ENCODE results near the gene GCHFR.

Gene GCHFR

DNA sequence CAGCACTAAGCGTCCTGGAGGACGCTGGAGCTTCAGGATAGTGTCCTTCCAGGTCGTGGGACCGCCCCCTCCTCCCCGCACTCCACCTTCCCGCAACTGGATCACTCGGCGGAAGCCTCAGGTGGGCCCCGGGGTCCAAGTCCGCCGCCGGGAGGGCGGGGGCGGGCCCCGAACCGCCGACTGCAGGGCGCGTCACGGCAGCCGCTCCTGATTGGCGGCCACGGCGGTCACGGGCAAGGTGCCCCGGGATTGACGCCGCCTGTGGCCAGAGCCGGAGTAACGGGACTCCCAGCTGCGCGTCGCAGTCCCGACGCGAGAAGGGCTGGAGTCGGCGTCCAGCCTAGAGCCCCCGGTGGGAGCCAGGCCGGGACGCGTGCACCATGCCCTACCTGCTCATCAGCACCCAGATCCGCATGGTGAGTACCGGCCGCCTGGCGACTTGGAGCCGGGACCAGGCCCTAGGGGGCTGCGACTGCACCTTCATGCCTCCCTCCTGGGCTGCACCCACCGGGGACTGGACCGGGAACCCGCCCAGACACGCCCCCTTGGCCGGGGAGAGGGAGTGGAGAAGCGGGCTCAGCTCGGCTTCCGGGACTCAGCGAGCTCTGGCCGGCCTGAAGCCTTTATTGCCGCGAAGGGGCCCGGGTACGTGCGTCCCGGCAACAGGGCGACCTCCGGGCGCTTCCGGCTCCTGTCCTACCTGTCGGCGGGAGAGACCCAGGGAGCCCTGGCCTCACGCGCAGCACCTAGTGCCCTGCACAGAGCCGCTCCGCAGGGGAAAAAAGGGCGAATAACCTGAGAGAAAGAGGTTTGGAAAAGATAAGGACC lies at the start of gene GCHFR:
Gene GCHFR (plus strand): TSS at position 268 of the 828 bp plus-strand sequence. CDS start 113 bp downstream, at position 381.
- FAIRE-seq, result no peak

DNA sequence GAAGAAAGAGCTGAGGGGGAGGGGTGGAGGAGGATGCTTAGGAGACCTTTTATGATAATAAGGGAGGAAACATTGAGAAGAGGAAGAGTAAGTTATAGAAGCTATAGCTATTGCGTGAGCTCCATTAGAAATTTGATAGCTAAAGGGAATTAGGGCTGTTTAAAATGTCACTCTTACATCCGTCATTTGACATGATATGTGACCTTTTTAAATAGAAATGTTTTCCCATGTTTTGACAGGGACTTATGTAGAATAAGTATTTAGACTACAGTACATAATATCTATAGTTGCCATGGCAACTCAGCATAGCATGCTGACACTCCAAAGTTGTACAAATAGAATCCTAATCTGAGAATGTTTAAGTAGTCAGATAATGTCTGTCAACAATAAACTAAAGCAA lies 49.7 kb upstream of the GCHFR start:
- FAIRE-seq, result no peak

DNA sequence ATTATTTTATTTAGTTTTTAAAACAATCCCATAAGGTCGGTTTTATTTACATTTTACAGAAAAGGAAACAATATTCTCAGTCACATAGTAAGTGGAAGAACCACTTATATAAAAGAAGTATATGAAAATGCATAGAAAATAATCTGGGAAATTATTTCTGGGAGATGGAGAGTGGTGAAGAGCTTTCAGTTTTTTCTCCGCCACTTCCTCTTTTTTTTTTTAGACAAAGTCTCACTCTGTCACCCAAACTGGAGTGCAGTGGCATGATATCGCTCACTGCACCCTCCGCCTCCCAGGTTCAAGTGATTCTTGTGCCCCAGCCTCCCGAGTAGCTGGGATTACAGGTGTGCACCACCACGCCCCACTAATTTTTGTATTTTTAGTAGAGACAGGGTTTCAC lies 47.7 kb upstream of the GCHFR start:
- FAIRE-seq, result no peak

DNA sequence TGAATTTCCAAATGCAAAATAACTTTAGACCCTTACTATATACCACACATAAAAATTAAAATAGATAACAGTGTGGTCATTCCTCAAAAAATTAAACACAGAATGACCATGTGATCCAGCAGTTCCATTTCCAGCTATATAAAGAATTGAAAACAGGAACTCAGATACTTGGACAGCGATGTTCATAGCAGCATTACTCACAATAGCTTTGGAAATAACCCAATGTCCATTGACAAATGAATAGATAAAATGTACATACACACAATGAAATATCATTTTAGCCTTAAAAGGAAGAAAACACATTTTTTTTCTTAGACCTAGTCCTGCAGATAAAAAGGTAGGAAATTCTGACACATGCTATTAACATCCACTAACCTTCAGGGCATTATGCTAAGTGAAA lies 42.2 kb upstream of the GCHFR start:
- FAIRE-seq, result no peak

DNA sequence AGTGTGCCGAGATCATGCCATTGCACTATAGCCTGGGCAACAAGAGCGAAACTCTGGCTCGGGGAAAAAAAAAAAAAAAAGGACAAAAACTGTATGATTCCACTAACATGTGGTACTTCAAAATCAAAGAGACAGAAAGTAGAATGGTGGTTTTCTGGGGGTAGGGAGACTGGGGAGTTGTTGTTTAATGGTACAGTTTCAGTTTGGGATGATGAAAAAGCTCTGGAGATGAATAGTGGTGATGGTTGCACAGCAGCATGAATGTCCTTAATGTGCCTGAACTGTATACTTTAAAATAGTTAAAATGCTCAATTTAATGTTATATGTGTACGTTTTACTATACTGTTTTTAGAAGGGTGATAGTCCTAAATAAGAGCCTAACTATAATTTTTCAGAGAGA lies 41.5 kb upstream of the GCHFR start:
- no peak for FAIRE-seq

DNA sequence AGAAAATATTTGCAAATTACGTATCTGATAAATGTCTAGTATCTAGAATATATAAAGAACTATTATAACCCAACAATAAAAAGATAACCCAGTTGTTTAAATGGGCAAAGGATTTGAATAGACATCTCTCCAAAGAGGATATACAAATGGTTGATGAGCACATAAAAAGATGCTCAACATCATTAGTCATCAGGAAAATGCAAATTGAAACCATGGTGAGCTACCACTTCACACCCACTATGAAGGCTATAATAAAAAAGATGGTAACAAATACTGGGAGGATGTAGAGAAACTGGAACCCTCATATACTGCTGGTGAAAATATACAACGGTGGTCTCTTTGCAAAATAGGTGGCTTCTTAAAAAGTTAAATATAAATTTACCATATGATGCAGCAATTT lies 40.9 kb upstream of the GCHFR start:
- no peak for FAIRE-seq

DNA sequence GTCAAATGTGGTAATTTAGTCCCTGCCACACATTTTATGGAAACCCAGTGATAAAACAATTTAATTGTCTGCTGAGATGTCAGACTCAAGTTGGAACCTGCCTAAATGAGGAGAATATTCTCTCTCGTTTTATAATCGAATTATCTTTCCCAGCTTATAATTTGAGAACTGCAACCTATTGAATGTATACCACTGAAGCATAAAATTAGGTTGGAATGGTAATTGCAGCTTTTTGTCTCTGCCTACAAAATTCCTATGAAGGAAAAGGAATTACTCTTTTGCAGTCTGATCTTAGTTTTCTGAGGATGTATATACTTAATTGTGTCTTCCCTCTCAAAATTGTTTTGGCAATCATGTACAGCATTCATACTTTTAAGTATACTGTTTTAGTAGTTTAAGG lies 39.9 kb upstream of the GCHFR start:
- no peak for FAIRE-seq

DNA sequence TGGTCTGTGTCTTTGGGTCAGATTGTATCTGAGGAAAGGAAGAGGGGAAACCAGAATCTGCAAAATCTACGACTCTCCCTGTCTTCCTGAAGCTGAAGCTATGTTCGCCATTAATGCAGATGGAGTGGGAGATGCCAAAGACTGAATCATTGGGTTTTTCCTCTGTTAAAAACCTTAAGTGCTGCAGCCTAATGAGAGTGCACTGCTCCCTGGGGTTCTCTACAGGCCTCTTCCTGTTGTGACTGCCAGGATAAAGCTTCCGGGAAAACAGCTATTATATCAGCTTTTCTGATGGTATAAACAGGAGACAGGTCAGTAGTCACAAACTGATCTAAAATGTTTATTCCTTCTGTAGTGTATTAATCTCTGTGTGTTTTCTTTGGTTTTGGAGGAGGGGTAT lies 32.8 kb upstream of the GCHFR start:
- FAIRE-seq, result no peak

DNA sequence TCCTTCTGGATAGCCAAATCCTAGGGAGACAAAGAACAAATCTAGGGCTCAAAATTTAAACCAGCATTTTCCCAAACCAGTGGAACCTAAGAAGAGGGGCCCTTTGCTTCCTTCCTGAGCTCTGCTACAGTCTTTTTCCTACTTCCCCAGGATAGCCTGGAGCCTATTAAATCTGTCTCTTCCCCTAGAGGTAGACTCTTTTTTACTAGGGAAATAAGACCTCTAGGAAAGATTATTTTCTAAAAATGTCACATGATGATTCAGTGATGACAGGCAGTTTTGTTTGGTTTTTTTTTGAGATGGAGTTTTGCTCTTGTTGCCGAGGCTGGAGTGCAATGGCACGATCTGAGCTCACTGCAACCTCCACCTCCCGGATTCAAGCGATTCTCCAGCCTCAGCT lies 27.3 kb upstream of the GCHFR start:
- no peak for FAIRE-seq

DNA sequence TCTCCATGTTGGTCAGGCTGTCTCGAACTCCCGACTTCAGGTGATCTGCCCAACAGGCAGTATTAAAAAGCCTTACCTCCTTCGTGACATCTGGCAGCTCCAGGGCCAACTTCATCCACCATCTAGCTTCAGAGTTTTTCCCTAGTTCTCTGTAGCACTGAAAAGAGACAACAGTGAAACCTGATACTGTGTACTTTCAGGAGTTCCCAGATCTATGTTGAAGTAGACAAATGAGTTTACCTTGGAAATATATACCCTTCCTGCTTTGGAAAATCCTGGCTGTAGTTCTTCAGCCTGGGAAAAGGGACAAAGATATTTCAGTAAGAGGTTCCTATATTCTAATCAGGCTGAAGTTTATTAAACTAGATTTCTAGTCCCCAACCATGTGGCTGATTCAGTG lies 26.8 kb upstream of the GCHFR start:
- FAIRE-seq, result no peak

DNA sequence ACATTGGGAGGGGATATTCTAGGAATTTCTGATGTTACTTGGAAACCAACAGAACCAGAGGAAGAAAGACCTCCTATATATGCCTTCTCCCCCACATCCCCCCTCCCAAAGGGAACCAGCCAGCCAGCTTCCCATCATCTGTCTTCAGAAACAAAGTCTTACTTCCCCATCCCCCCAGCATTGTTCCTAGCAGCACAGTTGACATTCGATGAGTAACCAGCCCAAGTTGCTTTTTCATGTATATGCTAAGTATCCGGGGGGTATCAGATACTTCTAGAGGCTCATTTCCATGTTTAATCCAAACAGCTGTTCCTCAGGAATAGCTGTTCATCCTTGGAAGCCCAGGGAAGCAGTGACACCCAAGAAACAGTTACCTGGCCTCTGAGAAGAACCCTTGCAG lies 24.8 kb upstream of the GCHFR start:
- FAIRE-seq, result no peak

DNA sequence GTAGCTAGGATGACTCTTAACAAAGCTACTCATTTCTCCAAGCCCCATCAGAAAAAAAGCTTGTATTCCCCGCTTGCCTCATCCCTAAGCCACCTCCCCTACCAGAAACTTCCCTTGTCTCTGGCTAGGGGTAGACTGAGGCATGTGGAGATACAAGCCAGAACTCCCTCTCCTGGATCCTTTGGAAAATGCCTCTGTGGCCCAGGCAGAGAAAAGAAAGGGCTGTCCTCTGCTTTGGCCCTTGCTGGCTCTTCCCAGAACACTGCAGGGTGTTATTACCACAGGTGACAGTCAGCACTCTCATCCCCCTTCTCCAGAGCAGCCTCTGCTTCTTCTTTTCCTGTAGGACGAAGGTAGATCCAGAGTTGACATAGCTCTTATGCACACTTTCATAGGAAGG lies 24.0 kb upstream of the GCHFR start:
- no peak for FAIRE-seq

DNA sequence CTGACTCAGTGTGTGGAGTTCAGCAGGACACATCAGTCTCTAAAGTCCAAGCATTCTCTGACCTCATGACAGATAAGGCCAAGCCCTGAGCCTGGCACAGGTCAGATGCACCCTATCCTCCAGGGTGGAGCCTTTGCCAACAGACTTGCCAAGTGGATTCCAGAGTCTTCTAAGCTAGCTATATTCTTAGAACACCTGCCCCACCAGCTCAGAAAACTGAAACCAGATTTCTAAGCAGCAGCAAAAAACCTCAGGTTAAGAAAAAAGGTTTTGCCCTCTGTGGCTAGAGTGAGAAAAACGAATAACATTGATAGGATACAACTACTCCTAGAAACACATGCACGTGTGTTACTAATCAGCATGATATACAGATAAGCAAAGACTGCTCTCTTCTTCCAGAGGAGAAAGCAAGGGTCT lies 20.4 kb upstream of the GCHFR start:
- no peak for FAIRE-seq

DNA sequence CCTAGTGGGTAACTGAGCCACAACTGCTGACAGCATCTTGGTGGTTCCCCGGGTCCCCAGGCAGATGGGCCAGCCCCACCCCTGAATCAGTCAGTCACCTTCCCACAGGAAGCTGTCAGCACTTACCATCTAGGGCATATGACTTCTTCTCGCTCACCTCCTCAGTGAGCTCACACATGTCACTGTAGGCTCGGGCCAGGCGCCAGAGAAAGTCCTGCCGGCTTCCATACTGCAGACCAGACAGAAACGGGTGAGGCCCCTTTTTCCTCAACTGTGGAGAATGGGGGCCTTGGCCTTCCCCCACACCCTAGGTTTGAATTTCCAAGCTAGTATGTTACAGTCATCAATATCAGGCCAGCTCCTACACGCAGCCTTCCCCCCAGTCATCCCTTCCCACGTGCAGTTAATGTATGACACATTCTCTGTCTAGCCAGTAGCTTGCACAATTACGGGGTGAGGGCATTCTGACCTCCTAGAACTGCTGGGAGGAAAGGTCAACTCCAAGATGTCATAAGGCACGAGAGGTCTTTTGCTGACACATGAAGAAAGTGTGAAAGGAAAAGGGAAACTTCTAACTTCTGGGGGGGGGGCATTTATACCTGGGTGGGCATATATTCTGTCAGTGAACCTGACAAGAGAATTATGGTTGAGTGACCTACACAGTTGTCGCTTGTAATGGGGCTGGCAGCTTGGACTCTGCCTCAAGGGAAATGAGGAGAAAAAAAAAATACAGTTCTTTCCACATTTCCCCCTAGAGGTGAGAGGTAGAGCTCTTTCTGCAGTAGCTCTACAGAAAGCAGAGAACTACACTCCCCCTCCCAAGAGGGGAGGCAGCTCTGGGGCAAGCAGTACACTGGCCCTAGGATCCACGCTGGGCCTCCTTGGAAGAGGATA lies 19.7 kb upstream of the GCHFR start:
- FAIRE-seq, result no peak

DNA sequence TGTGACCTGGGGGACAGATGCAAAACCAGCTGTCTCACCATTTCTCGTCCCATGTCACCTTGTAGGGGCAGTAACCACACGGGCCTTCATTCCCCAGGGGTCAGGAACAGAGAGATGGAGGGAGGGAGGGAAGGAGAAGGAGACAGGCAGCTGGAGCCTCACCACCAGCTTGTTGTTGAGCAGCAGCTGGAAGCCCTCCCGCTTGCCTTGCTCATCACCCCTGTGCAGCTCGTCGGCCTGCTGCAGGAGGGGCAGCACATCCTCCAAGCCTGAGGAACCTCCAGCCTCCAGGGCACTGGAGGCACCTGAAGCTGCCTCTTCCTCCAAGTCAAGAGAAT lies 19.1 kb upstream of the GCHFR start:
- no peak for FAIRE-seq

DNA sequence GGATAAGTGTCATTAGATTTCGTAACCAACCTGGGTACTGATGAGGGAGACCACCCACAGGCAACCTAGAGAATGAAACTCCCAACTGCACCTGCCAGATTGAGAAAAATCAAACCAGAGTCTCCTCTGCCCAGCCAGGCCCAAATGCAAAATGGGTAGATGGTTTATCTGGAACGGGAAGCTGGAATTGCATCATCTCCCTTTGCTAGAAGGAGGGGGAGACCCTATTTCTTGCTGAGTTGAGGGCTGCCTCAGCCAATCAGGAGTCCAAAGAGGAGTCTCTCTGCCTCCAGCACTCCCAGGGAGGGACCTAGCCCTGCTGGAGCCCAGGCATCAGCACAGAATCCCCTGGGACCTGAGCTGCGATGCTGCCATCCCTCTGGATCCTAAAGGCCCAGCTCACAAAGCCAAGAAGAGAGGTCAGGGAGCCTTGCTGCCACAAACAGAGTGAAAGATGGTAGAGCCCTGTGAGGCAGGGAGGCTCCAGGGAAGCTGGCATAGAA lies 16.9 kb upstream of the GCHFR start:
- FAIRE-seq, result no peak

DNA sequence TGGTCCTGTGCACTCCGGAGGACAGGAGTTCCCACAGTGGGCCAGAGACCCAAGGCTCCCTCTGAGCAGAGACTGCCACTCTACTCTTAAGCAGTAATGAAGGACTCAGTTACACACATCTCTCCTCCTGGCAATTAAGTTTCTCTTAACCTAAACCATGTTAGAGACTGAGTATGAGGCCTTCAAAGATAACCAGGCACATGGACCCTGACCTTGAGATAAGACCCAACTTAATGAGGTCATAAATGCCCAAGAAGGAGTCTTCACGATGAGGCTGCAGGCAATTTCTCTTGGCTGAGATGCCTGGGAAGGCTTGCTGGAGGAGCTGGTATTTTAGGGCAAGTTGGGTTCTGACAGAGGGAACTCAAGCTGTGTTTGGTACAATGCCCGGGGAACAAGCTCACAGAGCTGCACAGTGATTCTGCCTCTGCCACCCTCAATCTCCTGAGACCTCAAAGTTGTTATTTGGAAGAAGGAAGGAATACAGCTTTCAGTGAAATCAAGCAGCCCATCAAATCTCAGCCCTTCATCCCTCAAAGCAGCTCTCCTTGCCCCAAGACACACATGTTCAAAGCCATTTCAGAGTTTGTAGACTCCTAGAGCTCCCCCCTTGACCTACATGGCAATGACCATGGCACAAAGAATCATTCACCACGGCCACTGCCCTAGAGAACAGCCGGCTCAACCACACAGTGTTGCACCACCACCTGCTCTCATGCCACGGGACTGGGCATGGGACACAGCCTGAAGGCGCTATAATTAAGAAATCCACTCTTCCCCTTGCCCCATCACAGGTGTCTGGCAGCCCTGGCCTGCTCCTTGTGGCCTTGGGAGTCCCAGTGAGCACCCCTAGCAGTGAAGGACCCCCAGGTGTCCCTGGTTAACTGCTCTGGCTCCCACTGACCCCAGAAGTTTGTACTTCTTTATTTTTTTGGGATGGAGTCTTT lies 15.9 kb upstream of the GCHFR start:
- no peak for FAIRE-seq

DNA sequence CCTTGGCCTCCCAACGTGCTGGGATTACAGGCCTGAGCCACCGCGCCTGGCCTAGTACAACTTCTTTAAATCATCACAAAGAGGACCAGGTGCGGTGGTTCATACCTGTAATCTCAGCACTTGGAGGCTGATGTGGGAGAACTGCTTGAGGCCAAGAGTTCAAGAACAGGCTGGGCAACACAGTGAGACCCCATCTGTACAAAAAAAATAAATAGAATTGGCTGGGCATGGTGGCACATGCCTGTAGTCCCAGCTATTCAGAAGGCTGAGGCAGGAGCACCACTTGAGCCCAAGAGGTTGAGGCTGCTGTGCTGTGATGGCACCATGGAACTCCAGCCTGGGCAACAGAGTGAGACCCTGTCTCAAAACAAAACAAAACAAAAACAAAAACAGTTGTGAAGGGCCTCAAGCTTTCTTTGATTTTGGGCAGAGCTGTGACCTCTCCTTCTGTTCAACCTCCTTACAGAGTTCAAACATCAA lies 14.7 kb upstream of the GCHFR start:
- FAIRE-seq, result no peak

DNA sequence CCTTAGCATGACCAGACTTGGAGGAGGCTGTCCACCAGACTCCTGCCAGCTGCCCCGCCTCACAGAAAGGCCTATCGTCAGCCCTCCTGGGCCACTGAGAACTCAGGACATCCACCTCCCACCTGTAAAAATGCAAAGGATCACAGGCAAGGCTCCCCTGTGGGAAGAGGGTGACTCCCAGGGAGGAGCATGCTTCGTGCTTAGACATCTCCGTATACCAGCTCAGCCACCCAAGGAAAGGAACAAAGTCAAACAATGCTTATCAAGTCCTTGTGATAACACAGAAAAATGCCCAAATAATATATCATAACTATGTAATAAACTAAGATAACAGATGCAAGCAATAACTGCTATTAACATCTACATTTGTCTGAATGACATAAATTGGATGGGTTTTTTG lies 13.0 kb upstream of the GCHFR start:
- no peak for FAIRE-seq

DNA sequence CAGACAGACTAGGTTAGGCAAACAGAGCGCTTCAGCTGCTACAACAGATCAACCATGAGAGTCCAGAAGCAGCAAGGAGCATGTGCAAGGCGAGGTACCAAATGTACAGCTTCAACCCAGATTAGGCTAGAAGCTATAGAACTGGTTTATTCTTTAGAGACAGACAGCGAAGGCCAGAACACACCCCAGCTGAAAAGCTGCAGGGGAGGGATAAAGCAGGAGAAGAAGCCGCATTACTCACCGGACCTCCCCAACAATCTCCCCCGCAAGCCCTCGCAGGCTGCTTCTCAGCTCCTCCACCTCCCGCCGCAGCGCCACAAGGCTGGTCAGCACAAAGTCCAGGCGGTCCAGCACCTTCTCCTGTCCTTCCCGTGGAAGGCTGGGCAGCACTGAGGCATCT lies 12.1 kb upstream of the GCHFR start:
- FAIRE-seq, result no peak

DNA sequence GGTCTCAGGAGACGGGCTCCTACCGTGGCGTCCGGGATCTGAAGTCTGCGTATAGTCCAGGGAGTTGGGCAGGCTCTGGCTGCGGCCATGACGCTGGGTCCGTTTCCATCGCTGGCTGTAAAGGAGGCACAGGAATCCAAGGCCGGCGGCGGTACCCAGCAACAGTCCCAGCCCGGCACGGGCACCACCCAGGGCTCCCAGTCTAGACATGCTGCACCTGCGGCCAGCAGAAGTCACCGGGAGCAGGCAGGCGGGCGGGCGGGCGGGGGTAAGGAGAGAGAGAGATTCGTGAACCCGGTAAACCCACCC lies 9.3 kb upstream of the GCHFR start:
- FAIRE-seq, result no peak

DNA sequence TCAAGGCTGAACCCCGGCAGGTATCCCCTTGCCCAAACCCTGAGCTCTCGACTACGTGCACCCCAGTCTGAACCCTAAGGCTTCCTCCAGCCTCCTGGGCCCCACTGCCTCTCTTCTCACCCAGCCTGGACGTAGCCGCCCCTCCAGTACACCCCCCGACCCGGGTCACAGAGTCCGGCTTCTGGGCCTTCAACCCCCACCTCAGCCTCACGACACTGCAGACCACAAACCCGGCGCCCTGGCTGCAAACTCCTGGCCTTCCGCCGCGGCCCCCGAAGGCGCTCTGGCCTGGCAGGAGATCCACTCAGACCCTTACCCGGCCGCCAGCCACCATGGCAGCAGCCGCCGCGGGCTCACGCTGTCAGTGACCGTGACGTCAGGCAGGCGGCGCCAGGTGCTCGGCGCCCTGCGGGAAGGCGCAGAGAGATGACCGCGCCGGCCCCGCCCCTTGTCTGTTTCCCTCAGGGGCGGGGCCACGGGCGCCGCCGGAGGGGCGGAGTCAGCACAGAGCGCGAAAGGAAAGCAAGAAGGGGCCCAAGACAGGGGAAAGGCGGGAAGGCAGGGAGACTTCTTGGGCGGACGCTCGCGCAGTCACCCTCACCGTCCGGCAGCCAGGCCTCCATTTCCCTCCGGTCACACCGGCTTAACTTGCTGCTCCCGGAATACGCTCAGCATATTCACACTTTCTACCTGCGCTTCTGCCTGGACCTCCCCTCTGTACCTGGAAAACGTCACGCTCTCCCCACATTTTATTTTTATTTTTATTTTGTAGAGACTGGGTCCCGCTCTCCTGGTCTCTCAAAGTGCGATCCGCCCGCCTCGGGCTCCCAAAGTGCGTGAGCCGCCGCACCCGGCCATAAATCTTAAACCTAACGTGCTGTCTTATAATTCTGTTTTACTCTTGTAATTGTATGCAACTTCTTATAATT lies 8.7 kb upstream of the GCHFR start, which contains the start of gene RMDN3:
Gene RMDN3 (minus strand): TSS at position 372 of the 929 bp plus-strand sequence. CDS start 471 bp downstream, outside the sequence.
- no peak for FAIRE-seq
